Activated naive CD8-positive, alpha-beta T cell treated with anti-CD3 and anti-CD28 coated beads, Interleukin-2, amount 50 U/mL, for 24 hours (primary cell): ENCODE results near the gene CTDP1.
A peak's percentile ranks its signal among the peaks of the same experiment; 100 is the strongest.
"Not testable (repeated sequence)": the region's sequence is repeated elsewhere in the genome, so short reads cannot be mapped to it uniquely, and the experiment has no call there.

Experiments
- ATAC-seq: fragments of 150-1000 bp; cut with Tn5 transposase; one replicate; pipeline ENCODE4 v1.10.0; 2021
- DNase-seq: peaks from one replicate; pipeline ENCODE4 v3.0.0; 2021
- H3K27ac Mint-ChIP-seq: one replicate; pipeline ENCODE4 v1.8.0; 2021; ENCODE audit warnings: mild to moderate bottlenecking, mixed read lengths
- H3K27me3 Mint-ChIP-seq: one replicate; pipeline ENCODE4 v1.8.0; 2021; ENCODE audit warnings: mixed read lengths
- H3K36me3 Mint-ChIP-seq: one replicate; pipeline ENCODE4 v1.8.0; 2021; ENCODE audit warnings: low read depth, mixed read lengths
- H3K4me1 Mint-ChIP-seq: one replicate; pipeline ENCODE4 v1.8.0; 2021; ENCODE audit warnings: mixed read lengths
- H3K4me3 Mint-ChIP-seq: one replicate; pipeline ENCODE4 v1.8.0; 2021; ENCODE audit warnings: mild to moderate bottlenecking, moderate library complexity, mixed read lengths
- H3K9me3 Mint-ChIP-seq: one replicate; pipeline ENCODE4 v1.8.0; 2021; ENCODE audit warnings: mixed read lengths

The CTDP1 gene

DNA sequence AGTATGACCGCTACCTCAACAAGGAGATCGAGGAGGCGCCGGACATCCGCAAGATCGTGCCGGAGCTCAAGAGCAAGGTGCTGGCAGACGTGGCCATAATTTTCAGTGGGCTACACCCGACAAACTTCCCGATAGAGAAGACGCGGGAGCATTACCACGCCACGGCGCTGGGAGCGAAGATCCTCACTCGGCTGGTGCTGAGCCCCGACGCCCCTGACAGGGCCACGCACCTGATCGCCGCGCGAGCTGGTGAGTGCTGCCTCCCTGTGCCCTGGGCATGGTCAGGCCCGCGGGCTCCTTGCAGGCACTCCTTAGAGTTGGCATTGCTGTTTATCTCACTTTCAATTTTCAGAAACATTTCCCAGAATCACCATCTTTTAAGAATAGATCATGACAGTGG is 35.7 kb downstream of the CTDP1 start:
- no peaks in the 10 kb centered on the region for H3K27me3 Mint-ChIP-seq
- H3K27ac Mint-ChIP-seq = no peak overlapping the region
- H3K4me1 Mint-ChIP-seq = no peaks in the 10 kb centered on the region
- ATAC-seq (peak; percentile 6), DNase-seq (no peak)
- peaks cover 6% of the 10 kb centered on the region for H3K9me3 Mint-ChIP-seq
- peaks cover 52% of the 10 kb centered on the region for H3K36me3 Mint-ChIP-seq
- no peak overlapping the region for H3K4me3 Mint-ChIP-seq

DNA sequence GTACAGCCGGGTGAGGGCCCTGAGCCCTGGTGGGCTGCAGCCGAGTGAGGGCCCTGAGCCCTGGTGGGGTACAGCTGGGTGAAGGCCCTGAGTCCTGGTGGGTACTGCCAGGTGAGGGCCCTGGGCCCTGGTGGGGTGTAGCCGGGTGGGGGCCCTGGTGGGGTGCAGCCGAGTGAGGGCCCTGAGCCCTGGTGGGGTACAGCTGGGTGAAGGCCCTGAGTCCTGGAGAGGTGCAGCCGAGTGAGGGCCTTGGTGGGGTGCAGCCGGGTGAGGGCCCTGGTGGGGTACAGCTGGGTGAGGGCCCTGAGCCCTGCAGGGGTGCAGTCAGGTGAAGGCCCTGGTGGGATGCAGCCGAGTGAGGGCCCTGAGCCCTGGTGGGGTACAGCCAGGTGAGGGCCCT is 37.5 kb downstream of the CTDP1 start:
- no peak for ATAC-seq
- Mint-ChIP-seq H3K27me3 (no peaks in the 10 kb centered on the region), H3K36me3 (peaks cover 58% of the 10 kb centered on the region), H3K9me3 (peaks cover 6% of the 10 kb centered on the region), H3K4me3 (no peak overlapping the region), H3K27ac (no peak overlapping the region), H3K4me1 (no peaks in the 10 kb centered on the region)
- no peak for DNase-seq

DNA sequence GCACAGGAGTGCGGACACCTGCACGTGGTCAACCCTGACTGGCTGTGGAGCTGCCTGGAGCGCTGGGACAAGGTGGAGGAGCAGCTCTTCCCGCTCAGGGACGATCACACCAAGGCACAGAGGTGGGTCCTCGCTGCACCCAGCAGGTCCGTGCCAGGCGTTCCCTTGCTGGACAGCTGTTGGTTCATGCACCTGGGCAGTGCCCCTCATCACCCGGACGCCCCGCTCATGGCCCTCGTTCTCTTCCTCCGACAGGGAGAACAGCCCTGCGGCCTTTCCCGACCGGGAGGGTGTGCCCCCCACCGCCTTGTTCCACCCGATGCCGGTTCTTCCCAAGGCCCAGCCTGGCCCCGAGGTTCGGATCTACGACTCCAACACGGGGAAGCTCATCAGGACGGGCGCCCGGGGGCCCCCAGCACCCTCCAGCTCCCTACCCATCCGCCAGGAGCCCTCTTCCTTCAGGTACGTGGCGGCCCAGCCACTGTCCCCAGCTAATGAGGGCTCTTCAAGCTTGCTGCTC is 38.0 kb downstream of the CTDP1 start:
- no peak for ATAC-seq
- H3K4me3 Mint-ChIP-seq = no peak overlapping the region
- peaks cover 6% of the 10 kb centered on the region for H3K9me3 Mint-ChIP-seq
- no peak overlapping the region for H3K27ac Mint-ChIP-seq
- DNase-seq = no peak
- H3K27me3 Mint-ChIP-seq = no peaks in the 10 kb centered on the region
- H3K36me3 Mint-ChIP-seq = peaks cover 57% of the 10 kb centered on the region
- no peaks in the 10 kb centered on the region for H3K4me1 Mint-ChIP-seq

DNA sequence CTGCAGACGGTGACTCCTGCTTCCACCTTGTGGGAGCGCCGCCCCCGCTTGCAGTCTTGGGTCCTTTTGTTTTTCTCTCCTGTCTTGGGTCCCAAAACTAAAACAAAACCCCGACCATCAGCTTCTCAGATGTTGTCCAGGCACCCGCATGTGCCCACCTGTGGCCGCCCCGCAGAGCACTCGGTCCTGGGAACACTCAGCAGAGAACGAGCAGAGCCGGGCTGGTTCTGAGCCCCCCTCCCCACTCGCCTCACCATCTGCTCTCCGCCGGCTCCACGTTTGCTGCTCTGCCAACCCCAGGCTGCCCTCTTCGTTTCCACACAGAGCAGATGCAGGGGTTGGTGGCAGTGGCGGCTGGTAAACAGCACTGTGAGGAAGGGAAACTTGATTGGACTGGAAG is 38.5 kb downstream of the CTDP1 start:
- Mint-ChIP-seq H3K4me3 (no peak overlapping the region), H3K36me3 (peaks cover 56% of the 10 kb centered on the region), H3K9me3 (peaks cover 6% of the 10 kb centered on the region), H3K4me1 (no peaks in the 10 kb centered on the region), H3K27me3 (no peaks in the 10 kb centered on the region), H3K27ac (no peak overlapping the region)
- DNase-seq (no peak), ATAC-seq (no peak)

DNA sequence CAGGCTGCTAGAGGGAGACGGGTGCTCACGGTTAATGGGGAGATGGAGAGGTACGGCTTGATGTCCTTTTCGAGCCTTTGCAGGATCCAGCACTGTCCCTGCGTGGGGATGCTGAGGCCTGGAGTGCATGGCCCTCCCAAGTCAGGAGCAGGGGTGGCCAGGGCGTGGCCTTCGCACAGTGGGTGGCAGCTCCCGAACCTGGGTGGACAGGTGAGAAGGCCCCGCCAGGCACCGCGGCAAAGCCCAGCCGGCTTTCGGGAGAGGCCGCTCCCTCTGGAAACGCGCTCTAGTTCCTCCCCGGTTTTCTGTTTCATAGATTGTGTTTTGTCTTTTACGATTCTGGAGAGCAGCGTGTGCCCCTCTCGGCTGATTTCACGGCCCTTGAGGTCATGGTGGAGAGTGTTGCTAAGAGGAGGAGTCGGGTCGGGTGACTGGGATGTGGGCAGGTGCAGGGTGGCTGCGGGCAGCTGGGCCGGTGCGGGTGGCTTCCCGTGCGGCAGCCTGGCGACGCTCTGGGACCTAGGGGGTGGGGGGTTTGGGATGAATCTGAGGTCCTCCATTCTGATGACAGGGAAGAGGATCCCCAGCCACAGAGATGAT is 39.4 kb downstream of the CTDP1 start:
- no peak overlapping the region for H3K27ac Mint-ChIP-seq
- H3K36me3 Mint-ChIP-seq = peaks cover 57% of the 10 kb centered on the region
- H3K27me3 Mint-ChIP-seq = no peaks in the 10 kb centered on the region
- H3K4me1 Mint-ChIP-seq = no peaks in the 10 kb centered on the region
- DNase-seq (no peak), ATAC-seq (no peak)
- H3K9me3 Mint-ChIP-seq = peaks cover 6% of the 10 kb centered on the region
- no peak overlapping the region for H3K4me3 Mint-ChIP-seq

GRCh38 chr18:79719478-79720358 is 40.1 kb downstream of the CTDP1 start:
- not testable (repeated sequence) for H3K4me1 Mint-ChIP-seq, H3K9me3 Mint-ChIP-seq, H3K27me3 Mint-ChIP-seq, H3K4me3 Mint-ChIP-seq, DNase-seq, ATAC-seq
- H3K36me3 Mint-ChIP-seq = peaks cover 65% of the 10 kb centered on the region
- peak overlapping the region; percentile 42 for H3K27ac Mint-ChIP-seq

DNA sequence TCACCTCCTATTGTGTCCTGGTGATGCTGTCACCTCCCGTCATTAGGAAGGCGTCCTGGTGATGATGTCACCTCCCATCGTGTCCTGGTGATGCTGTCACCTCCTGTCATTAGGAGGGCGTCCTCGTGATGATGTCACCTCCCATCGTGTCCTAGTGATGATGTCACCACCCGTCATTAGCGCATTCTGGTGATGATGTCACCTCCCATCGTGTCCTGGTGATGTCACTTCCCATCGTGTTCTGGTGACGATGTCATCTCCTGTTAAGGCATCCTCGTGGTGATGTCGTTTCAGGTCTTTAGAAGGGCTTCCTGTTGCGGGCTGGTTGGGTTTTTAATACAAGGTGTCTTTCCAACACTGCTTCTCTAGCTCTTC is 40.7 kb downstream of the CTDP1 start:
- Mint-ChIP-seq H3K27ac (peak overlapping the region; percentile 42), H3K36me3 (peaks cover 71% of the 10 kb centered on the region)

GRCh38 chr18:79723036-79723435 is 43.4 kb downstream of the CTDP1 start:
- Mint-ChIP-seq H3K9me3 (peaks cover 6% of the 10 kb centered on the region), H3K36me3 (peaks cover 86% of the 10 kb centered on the region), H3K27ac (no peak overlapping the region), H3K4me1 (peaks cover 2% of the 10 kb centered on the region), H3K4me3 (no peak overlapping the region), H3K27me3 (no peaks in the 10 kb centered on the region)
- ATAC-seq (no peak), DNase-seq (no peak)

More for the DNA sequence above, 40.7 kb downstream of the CTDP1 start:
- Mint-ChIP-seq H3K4me1 (peaks cover 2% of the 10 kb centered on the region), H3K4me3 (no peak overlapping the region), H3K27me3 (no peaks in the 10 kb centered on the region), H3K9me3 (peaks cover 6% of the 10 kb centered on the region)
- DNase-seq (no peak), ATAC-seq (no peak)

GRCh38 chr18:79723628-79724027 is 44.0 kb downstream of the CTDP1 start:
- no peak overlapping the region for H3K4me3 Mint-ChIP-seq
- ATAC-seq (no peak), DNase-seq (no peak)
- peaks cover 6% of the 10 kb centered on the region for H3K9me3 Mint-ChIP-seq
- H3K27ac Mint-ChIP-seq = no peak overlapping the region
- peaks cover 2% of the 10 kb centered on the region for H3K4me1 Mint-ChIP-seq
- peaks cover 87% of the 10 kb centered on the region for H3K36me3 Mint-ChIP-seq
- no peaks in the 10 kb centered on the region for H3K27me3 Mint-ChIP-seq

DNA sequence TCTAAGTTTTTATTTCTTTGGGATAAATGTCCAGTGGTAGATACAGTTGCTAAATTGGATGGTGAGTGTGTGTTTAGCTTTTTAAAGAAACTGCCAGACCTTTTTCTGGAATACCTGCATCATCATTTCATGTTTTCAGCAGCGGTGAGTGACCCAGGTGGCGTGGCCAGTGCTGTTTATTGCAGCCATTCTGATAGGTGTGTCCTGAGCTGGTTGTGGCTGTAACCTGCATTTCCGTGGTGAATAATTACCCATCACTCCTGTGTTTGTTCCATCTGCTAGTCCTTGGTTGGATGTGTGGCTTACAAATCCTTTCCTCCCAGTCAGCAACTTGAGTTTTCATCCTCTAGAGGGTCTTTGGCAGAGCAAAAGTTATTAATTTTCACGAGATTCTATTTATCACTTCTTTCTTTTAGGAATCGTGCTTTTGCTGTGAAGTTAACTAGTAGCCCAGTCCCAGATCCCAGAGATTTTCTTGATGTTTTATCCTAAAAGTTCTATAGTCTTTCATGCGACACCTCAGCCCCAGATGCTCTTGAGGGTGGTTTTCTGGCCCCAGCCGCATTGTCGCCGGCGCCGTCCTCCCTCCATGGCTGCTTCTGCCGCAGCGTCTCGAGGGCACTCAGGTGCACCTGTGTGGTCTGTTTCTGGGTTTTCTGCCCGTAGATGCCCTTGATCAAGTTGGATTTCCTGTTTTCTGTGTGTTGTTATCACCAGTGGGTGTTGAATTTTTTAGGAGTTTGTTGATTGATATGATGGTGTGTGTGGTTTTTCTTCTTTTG is 44.9 kb downstream of the CTDP1 start:
- no peak for DNase-seq
- Mint-ChIP-seq H3K4me3 (no peak overlapping the region), H3K9me3 (no peaks in the 10 kb centered on the region), H3K36me3 (peaks cover 87% of the 10 kb centered on the region), H3K4me1 (peaks cover 2% of the 10 kb centered on the region), H3K27me3 (no peaks in the 10 kb centered on the region), H3K27ac (no peak overlapping the region)
- ATAC-seq = no peak

GRCh38 chr18:79725486-79725885 is 45.9 kb downstream of the CTDP1 start:
- ATAC-seq (no peak), DNase-seq (no peak)
- no peaks in the 10 kb centered on the region for H3K27me3 Mint-ChIP-seq
- H3K4me3 Mint-ChIP-seq = no peak overlapping the region
- no peaks in the 10 kb centered on the region for H3K9me3 Mint-ChIP-seq
- peaks cover 87% of the 10 kb centered on the region for H3K36me3 Mint-ChIP-seq
- H3K4me1 Mint-ChIP-seq = peaks cover 2% of the 10 kb centered on the region
- no peak overlapping the region for H3K27ac Mint-ChIP-seq

DNA sequence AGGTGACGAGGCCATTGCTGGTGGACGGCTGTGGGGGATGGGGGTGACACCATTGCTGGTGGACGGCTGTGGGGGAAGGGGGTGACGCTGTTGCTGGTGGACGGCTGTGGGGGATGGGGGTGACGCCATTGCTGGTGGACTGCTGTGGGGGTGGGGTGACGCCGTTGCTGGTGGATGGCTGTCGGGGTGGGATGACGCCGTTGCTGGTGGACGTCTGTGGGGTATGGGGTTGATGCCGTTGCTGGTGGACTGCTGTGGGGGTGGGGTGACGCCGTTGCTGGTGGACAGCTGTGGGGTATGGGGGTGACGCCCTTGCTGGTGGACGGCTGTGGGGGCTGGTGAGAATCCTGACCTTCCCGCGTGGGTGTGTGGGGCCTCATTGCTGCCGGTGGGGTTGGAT is 47.1 kb downstream of the CTDP1 start:
- Mint-ChIP-seq H3K9me3 (no peaks in the 10 kb centered on the region), H3K27ac (no peak overlapping the region), H3K4me3 (no peak overlapping the region), H3K36me3 (peaks cover 91% of the 10 kb centered on the region), H3K27me3 (no peaks in the 10 kb centered on the region), H3K4me1 (peaks cover 2% of the 10 kb centered on the region)
- ATAC-seq = no peak
- no peak for DNase-seq

DNA sequence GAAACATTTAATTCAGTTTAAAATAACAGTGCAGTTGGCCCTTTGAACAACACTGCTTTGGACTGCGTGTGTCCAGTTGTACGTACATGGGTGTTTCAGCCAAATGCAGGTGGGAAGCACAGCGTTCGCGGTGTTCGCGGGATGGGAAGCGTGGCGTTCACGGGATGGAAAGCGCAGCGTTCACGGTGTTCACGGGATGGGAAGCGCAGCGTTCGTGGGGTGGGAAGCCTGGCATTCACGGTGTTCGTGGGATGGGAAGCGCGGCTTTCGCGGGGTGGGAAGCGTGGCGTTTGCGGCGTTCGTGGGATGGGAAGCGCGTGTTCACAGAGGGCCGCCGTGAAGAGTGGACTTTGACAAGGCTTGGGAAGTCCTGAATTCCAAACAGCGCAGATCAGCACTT is 47.6 kb downstream of the CTDP1 start:
- H3K4me3 Mint-ChIP-seq = no peak overlapping the region
- DNase-seq (no peak), ATAC-seq (no peak)
- peaks cover 92% of the 10 kb centered on the region for H3K36me3 Mint-ChIP-seq
- H3K4me1 Mint-ChIP-seq = peaks cover 2% of the 10 kb centered on the region
- no peaks in the 10 kb centered on the region for H3K27me3 Mint-ChIP-seq
- H3K9me3 Mint-ChIP-seq = no peaks in the 10 kb centered on the region
- no peak overlapping the region for H3K27ac Mint-ChIP-seq

- Mint-ChIP-seq H3K27ac (no peak overlapping the region), H3K9me3 (no peaks in the 10 kb centered on the region), H3K27me3 (no peaks in the 10 kb centered on the region), H3K4me1 (peaks cover 2% of the 10 kb centered on the region), H3K36me3 (peaks cover 95% of the 10 kb centered on the region), H3K4me3 (no peak overlapping the region)
- DNase-seq = no peak
- no peak for ATAC-seq
These were observed 49.5 kb downstream of the CTDP1 start for GRCh38 chr18:79728931-79729586.
